Activated B cell treated with CpG ODN at 0.5 μM for 24 hours (primary cell): ENCODE data around the gene SP1. TPM values are rescaled to one million over a fixed set of nuclear protein-coding genes. Genes with fewer than 3 reads are reported as not detected.

Experiments used
- ATAC-seq: fragments of 200-7000 bp; cut with Tn5 transposase; one replicate; pipeline ENCODE4 v1.10.0; 2021; ENCODE audit warnings: low read depth, mild to moderate bottlenecking, moderate library complexity
- CTCF ChIA-PET: fragments of 350-600 bp; sonication (Branson Sonifier 250); formaldehyde crosslinking; loops from one replicate; lab custom pipeline; 2021; ENCODE audit warnings: antibody characterized with exemption; lab: Charles Lee
- POLR2A ChIA-PET: fragments of 350-600 bp; sonication (Branson Sonifier 250); formaldehyde crosslinking; loops from one replicate; lab custom pipeline; 2021; ENCODE audit warnings: antibody characterized with exemption; lab: Charles Lee
- DNase-seq: peaks from one replicate; pipeline ENCODE4 v3.0.0; 2022
- H3K27ac Mint-ChIP-seq: one replicate; pipeline ENCODE4 v1.8.0; 2020; ENCODE audit warnings: mixed read lengths
- H3K27me3 Mint-ChIP-seq: one replicate; pipeline ENCODE4 v1.8.0; 2021; ENCODE audit warnings: mixed read lengths
- H3K36me3 Mint-ChIP-seq: one replicate; pipeline ENCODE4 v1.8.0; 2021; ENCODE audit warnings: low read depth, mixed read lengths
- H3K4me1 Mint-ChIP-seq: one replicate; pipeline ENCODE4 v1.8.0; 2021; ENCODE audit warnings: mixed read lengths
- H3K4me3 Mint-ChIP-seq: one replicate; pipeline ENCODE4 v1.8.0; 2020; ENCODE audit warnings: mild to moderate bottlenecking, mixed read lengths
- H3K9me3 Mint-ChIP-seq: one replicate; pipeline ENCODE4 v1.8.0; 2020; ENCODE audit warnings: mixed read lengths
- CTCF ChIP-seq: fragments of 200-600 bp; IDR thresholded peaks from one replicate; pipeline ENCODE4 v1.8.0; 2022; ENCODE audit warnings: antibody characterized with exemption, mild to moderate bottlenecking
- intact Hi-C: fragments of 100-400 bp; cut with micrococcal nuclease; formaldehyde crosslinking; loops from one replicate; pipeline ENCODE4 v1.15.1; 2024
- total RNA-seq: library from RNA; stranded (reverse); gene quantifications from 2 replicates; pipeline ENCODE4 v1.2.3, GENCODE V29; 2022

SP1 gene
- total RNA-seq, 1 donor from 2014 or later = 102 TPM

GRCh38 chr12:53333845-53334244 is 46.1 kb upstream of the SP1 start:
- CTCF ChIA-PET = no interaction called here
- Mint-ChIP-seq H3K27ac (no peak overlapping the region), H3K9me3 (no peaks in the 10 kb centered on the region), H3K4me3 (no peak overlapping the region), H3K27me3 (peaks cover 63% of the 10 kb centered on the region), H3K36me3 (no peaks in the 10 kb centered on the region), H3K4me1 (peaks cover 11% of the 10 kb centered on the region)
- POLR2A ChIA-PET = interaction anchor here (0.5 to 1.4 kb wide), 3 partner anchors 9 to 28 kb away, joined by 3 to 5 read pairs (median 3); no protein-coding TSS in a partner anchor
- intact Hi-C loops = no loop called here
- ATAC-seq = no peak
- DNase-seq = no peak
- TF ChIP-seq CTCF = no peak

GRCh38 chr12:53334822-53335221 is 45.2 kb upstream of the SP1 start:
- peaks cover 59% of the 10 kb centered on the region for H3K27me3 Mint-ChIP-seq
- H3K36me3 Mint-ChIP-seq = no peaks in the 10 kb centered on the region
- no peak for TF ChIP-seq CTCF
- POLR2A ChIA-PET = interaction anchor here (1.0 to 1.4 kb wide), 2 partner anchors 10 kb away, joined by 4 to 5 read pairs; no protein-coding TSS in a partner anchor
- H3K27ac Mint-ChIP-seq = no peak overlapping the region
- H3K9me3 Mint-ChIP-seq = no peaks in the 10 kb centered on the region
- CTCF ChIA-PET = interaction anchor here (1.2 to 1.7 kb wide), 2 partner anchors 10 to 11 kb away, joined by 4 to 6 read pairs; no protein-coding TSS in a partner anchor
- H3K4me3 Mint-ChIP-seq = no peak overlapping the region
- no peak for ATAC-seq
- peaks cover 11% of the 10 kb centered on the region for H3K4me1 Mint-ChIP-seq
- DNase-seq = no peak
- intact Hi-C loops = no loop called here

- POLR2A ChIA-PET = interaction anchor here (0.6 kb wide), 1 partner anchor 16 kb away, joined by 4 read pairs; no protein-coding TSS in a partner anchor
- peaks cover 58% of the 10 kb centered on the region for H3K27me3 Mint-ChIP-seq
- no peaks in the 10 kb centered on the region for H3K9me3 Mint-ChIP-seq
- no peak for TF ChIP-seq CTCF
- no peak for DNase-seq
- peaks cover 11% of the 10 kb centered on the region for H3K4me1 Mint-ChIP-seq
- intact Hi-C loops = no loop called here
- CTCF ChIA-PET = interaction anchor here (1.7 kb wide), 1 partner anchor 9 kb away, joined by 6 read pairs; no protein-coding TSS in a partner anchor
- H3K36me3 Mint-ChIP-seq = no peaks in the 10 kb centered on the region
- ATAC-seq = peak; percentile 81
- no peak within 1 kb of the TSS for H3K4me3 Mint-ChIP-seq
- H3K27ac Mint-ChIP-seq = no peak within 1 kb of the TSS
Observed at GRCh38 chr12:53336181-53336681, 43.7 kb upstream of the SP1 start, which contains the start of gene SP7. TSS of gene SP7 (minus strand) at chr12:53336354. CDS start at chr12:53335646, 708 bp downstream.

GRCh38 chr12:53338017-53338416 is 42.0 kb upstream of the SP1 start:
- Mint-ChIP-seq H3K27me3 (peaks cover 52% of the 10 kb centered on the region), H3K36me3 (no peaks in the 10 kb centered on the region), H3K4me3 (no peak overlapping the region), H3K4me1 (peaks cover 11% of the 10 kb centered on the region), H3K9me3 (no peaks in the 10 kb centered on the region), H3K27ac (no peak overlapping the region)
- DNase-seq = no peak
- intact Hi-C loops = no loop called here
- no peak for ATAC-seq
- CTCF ChIA-PET = no interaction called here
- no peak for TF ChIP-seq CTCF
- POLR2A ChIA-PET = no interaction called here

GRCh38 chr12:53338916-53339315 is 41.1 kb upstream of the SP1 start:
- TF ChIP-seq CTCF = no peak
- CTCF ChIA-PET = interaction anchor here (0.7 kb wide), 1 partner anchor 9 kb away, joined by 3 read pairs; no protein-coding TSS in a partner anchor
- H3K27me3 Mint-ChIP-seq = peaks cover 43% of the 10 kb centered on the region
- H3K4me1 Mint-ChIP-seq = peaks cover 15% of the 10 kb centered on the region
- H3K36me3 Mint-ChIP-seq = no peaks in the 10 kb centered on the region
- H3K4me3 Mint-ChIP-seq = no peak overlapping the region
- DNase-seq (no peak), ATAC-seq (no peak)
- H3K9me3 Mint-ChIP-seq = no peaks in the 10 kb centered on the region
- intact Hi-C loops = no loop called here
- POLR2A ChIA-PET = interaction anchor here (0.6 to 0.7 kb wide), 2 partner anchors 102 to 114 kb away, joined by 3 to 5 read pairs; no protein-coding TSS in a partner anchor
- H3K27ac Mint-ChIP-seq = no peak overlapping the region
